ENCODE measurements around the gene SQOR.

Gene SQOR

DNA sequence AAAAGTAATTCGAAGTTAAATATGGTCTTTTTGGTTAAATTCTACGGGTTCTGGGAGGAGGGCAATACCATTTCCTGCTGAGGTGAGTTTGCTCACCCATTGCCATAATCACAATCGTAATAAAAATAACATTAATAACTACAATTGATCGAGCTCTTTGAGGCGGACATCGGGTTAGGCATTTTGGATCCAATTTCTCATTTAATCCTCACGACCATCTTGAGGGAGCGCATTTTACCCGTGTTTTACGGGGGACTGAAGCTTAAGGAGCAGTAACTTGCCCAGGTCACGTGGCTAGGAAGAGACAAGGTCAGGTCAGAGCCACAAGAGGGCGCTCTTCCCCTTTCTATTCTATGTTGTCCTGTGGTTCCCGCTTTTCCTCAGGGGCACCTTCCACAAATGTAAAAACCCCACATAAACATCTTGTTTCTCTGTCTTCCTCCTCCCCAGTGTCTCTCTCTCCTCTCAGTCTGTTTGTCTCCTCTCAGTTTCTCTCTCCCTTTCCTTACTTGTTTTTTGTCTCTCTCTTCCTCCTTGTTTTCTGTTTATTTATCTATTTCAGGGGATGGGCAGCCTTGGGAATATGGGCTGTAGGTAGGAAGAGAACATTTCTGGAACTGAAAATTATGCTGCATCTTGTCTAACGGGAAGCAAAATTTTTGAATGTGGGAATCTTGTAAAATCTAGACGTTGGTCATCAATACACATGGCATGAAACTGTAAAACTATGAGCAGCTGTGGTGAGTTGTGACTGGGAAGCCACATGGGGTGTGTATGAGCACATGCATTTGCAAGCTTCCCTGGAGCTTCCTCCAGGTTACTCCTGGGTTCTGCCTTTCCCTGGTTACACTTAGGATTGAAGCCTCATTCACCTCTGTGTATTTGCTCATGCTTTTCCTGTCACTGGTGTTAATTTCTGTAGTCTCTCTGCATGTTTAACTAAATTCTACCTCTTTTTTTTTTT is 71.0 kb downstream of the SQOR start:
- DNase-seq = peak; percentile 78

GRCh38 chr15:45710657-45711056 is 75.8 kb downstream of the SQOR start:
- ATAC-seq (no peak), DNase-seq (no peak)

More for the DNA sequence above, 71.0 kb downstream of the SQOR start:
- ATAC-seq = peak; percentile 81

- DNase-seq (peak; percentile 52), ATAC-seq (no peak)
Measured at GRCh38 chr15:45714590-45715488, 80.0 kb downstream of the SQOR start.

- ATAC-seq = no peak
Measured at GRCh38 chr15:45715528-45715927, 80.7 kb downstream of the SQOR start.

DNA sequence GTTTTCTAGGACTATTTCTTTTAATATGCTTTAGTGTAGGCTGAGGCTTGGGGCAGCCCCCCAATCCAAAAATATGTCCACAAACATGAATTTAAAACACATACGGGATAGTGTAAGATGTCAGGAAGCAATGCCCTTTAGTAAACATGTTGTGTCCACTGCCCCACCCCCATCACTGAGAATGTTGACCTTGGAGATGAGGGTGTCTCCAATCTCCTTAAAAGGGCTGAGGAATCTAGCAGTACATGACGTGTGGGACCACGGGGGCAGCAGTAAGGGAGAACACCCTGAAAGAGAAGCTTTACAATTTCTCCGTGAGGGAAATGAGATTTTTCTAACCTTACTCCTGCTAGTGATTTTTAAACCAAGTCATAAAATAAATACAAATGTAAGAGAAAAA is 84.7 kb downstream of the SQOR start:
- ATAC-seq (no peak), DNase-seq (no peak)

More at GRCh38 chr15:45715528-45715927, 80.7 kb downstream of the SQOR start:
- DNase-seq = no peak

GRCh38 chr15:45720183-45720582 is 85.4 kb downstream of the SQOR start:
- DNase-seq (no peak), ATAC-seq (no peak)

DNA sequence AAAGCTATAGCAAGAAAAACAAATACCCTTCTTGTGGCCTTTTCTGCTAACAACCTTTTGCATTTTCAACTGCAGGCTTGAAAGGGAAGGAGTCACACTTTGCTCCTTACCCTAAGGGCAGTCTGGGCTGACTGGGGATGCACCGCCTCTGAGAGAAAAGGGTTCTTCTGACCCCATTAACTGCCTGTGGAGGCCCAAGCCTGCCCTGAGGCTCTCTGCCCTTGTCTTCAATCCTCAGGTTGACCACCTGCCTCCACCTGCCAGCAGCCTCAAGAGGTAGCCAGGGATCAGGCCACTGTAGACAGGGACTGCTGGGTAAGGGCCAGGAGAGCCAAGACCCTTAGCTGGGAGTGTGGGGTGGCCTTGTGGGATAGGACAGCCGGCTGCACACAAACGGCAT is 93.8 kb downstream of the SQOR start:
- DNase-seq (no peak), ATAC-seq (no peak)

GRCh38 chr15:45729141-45729540 is 94.3 kb downstream of the SQOR start:
- ATAC-seq = no peak
- DNase-seq = no peak

DNA sequence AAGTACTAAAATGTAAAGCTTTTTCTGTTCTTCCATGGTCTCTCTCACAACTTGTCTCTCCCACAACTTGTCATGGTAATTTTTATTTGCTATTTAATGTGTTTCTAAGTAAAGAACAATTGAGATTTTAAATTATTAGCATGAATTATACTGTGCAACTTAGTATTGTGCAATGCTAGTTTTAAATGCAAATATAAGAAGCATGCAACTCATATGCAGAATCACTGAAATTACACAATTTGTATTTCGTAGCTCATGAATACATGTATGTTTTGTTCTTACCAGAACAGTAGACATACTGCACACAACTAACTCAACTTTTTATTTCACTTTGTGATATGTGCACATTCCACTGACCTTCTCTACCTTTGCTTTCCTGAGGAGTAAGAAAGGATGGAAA is 96.5 kb downstream of the SQOR start:
- DNase-seq = no peak
- no peak for ATAC-seq

- DNase-seq (no peak), ATAC-seq (no peak)
Measured at GRCh38 chr15:45732662-45733061, 97.8 kb downstream of the SQOR start.

- DNase-seq (no peak), ATAC-seq (no peak)
Measured at GRCh38 chr15:45734260-45734711, 99.5 kb downstream of the SQOR start.
